Bronchial epithelial cell (primary cell): ENCODE measurements around the gene EEFSEC. TPM values are rescaled to one million over a fixed set of nuclear protein-coding genes. Genes with fewer than 3 reads are reported as not detected.

Source experiments
- DNase-seq: peaks from one replicate; pipeline ENCODE4 v3.0.0-alpha.2; 2010; ENCODE audit warnings: low read depth
- FAIRE-seq: peaks from 2 replicates; lab custom pipeline; 2011; peaks lifted over from hg19 to GRCh38; lab: Jason Lieb, UNC
- H3K27me3 ChIP-seq: 2 replicates; pipeline ENCODE4 v1.5.1; 2011; ENCODE audit warnings: low read length; ENCODE audit not compliant: control insufficient read depth, insufficient read depth
- H3K36me3 ChIP-seq: 2 replicates; pipeline ENCODE4 v1.5.1; 2011; ENCODE audit warnings: low read length; ENCODE audit not compliant: control insufficient read depth, insufficient read depth
- H3K4me3 ChIP-seq: 2 replicates; pipeline ENCODE4 v1.5.1; 2011; ENCODE audit warnings: mild to moderate bottlenecking, low read depth, low read length, control low read depth
- CTCF ChIP-seq: IDR thresholded peaks from 2 replicates; pipeline ENCODE4 v1.5.1; 2011; ENCODE audit warnings: mild to moderate bottlenecking, moderate library complexity, low read length, control low read depth, inconsistent platforms; ENCODE audit not compliant: insufficient read depth, severe bottlenecking
- total RNA-seq: library from RNA; depleted of rRNA; stranded (reverse); fragments of >200 nt; gene quantifications from 2 replicates; pipeline ENCODE4 v1.2.1, GENCODE V29; 2014

The EEFSEC gene
- total RNA-seq, 1 donor from 2014 or later: 3.7 TPM

- no peak for DNase-seq
- Histone ChIP-seq H3K27me3 (peaks cover 31% of the 10 kb centered on the region), H3K4me3 (no peak overlapping the region), H3K36me3 (no peaks in the 10 kb centered on the region)
- FAIRE-seq: no peak
- TF ChIP-seq CTCF: no peak
These were observed 277.4 kb downstream of the EEFSEC start for GRCh38 chr3:128430731-128431130.

GRCh38 chr3:128431803-128432300, 278.6 kb downstream of the EEFSEC start:
- Histone ChIP-seq H3K4me3 (no peak overlapping the region), H3K36me3 (no peaks in the 10 kb centered on the region), H3K27me3 (peaks cover 35% of the 10 kb centered on the region)
- DNase-seq: no peak
- no peak for TF ChIP-seq CTCF
- no peak for FAIRE-seq

DNA sequence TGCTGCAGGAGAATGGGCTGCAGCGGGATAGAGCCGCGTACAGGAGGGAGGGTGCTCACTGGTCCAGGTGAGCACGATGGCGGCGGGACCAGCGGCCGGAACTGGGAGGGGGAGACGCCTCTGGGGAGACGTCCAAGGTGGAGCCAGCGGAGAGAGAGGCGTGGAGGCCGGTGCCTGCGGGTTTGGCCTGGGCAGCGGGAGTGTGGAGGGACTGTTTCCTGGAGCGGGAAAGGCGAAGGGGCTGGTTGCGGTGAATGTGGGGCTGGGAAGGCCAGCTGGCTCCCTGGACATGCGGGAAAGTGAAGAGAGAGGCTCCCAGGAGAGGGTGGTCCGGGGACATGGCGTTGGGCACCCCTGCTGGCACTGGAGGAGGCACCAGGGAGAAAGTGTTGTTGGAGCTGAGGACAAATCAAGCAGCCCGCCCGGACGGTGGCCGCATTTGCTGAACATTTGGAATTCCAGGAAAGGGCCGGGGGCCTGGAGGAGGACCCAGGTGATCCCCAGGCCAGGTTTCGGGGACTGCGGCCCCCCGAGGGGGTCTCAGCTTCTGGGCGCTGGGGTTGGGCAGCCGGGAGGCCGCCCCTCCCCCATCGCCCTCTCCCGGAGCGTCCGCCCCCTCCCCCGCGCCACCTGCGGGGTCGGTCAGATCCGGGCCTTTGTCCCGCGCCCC, 279.2 kb downstream of the EEFSEC start:
- Histone ChIP-seq H3K27me3 (peaks cover 35% of the 10 kb centered on the region), H3K4me3 (peak overlapping the region; percentile 7), H3K36me3 (no peaks in the 10 kb centered on the region)
- no peak for TF ChIP-seq CTCF
- FAIRE-seq: no peak
- DNase-seq: no peak

GRCh38 chr3:128432971-128433836, 279.9 kb downstream of the EEFSEC start:
- FAIRE-seq: no peak
- H3K4me3 ChIP-seq: no peak overlapping the region
- no peaks in the 10 kb centered on the region for H3K36me3 ChIP-seq
- no peak for TF ChIP-seq CTCF
- H3K27me3 ChIP-seq: peaks cover 35% of the 10 kb centered on the region
- no peak for DNase-seq

GRCh38 chr3:128433837-128434165, 280.5 kb downstream of the EEFSEC start:
- DNase-seq (no peak), FAIRE-seq (no peak)
- Histone ChIP-seq H3K36me3 (no peaks in the 10 kb centered on the region), H3K4me3 (no peak overlapping the region), H3K27me3 (peaks cover 33% of the 10 kb centered on the region)
- no peak for TF ChIP-seq CTCF
